HG03354 (cell line): ENCODE data around the gene TSC22D1.

Source experiments
- ATAC-seq: cut with Tn5 transposase; IDR thresholded peaks from one replicate; pipeline ENCODE4 v1.9.1; 2021; ENCODE audit warnings: mild to moderate bottlenecking; ENCODE audit not compliant: unreplicated experiment, poor library complexity, severe bottlenecking

Gene TSC22D1

DNA sequence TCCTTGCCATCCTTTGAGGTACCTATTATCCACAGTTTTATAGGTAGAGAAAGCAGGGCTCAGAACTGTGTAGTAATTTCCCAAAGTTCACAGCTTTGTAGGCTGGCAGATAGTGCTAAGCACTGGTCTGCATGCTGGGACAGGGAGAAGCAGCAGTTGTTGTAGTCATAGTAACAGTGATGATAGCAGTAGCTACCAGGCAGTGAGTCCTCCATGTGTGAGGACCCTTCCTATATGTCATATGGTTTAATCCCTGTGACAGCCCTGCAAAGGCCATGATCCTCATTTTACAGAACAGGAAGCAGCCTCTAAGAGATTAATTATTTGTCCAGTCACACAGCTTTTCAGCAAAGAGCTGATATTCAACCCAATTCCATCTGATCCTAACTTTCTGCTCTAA, 181.5 kb downstream of the TSC22D1 start:
- ATAC-seq = no peak

DNA sequence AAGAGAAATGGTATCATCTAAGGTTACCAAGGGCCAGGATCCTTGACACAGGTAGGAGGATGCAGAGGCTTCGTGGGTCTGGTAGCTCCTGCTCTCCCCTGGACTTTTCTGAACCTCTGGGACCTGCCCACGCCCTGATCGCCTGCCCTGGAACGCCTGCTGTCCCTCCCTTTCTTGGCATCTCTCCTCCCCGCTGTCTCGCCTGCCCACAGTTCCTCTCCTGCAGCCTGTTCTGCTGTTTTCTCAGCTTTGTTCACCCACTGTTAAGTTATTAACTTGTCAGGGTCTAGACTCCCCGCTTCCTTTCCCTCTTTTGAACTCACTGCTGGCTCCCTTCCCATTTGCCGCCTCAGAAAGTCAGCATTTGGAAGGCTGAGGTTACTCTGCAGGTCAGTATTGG, 182.7 kb downstream of the TSC22D1 start:
- ATAC-seq = no peak

DNA sequence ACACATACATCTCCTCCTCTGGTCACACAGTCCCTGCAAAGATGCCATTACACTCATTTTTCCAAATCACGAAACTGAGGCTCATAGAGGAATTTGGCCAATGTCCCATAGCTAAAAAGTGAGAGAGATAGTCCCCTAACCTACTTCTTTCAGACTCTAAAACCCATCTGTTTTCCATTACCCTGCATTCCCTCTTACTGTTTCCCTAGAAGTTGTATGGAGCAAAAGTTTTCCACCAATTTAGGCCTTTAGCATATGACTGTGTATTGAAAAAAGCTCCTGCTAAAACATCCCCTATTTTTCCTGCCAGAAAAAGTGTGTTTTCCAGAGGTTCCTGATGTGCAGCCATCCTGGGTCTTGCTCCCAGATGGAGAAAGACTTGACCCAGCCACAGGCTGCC, 186.3 kb downstream of the TSC22D1 start:
- no peak for ATAC-seq

DNA sequence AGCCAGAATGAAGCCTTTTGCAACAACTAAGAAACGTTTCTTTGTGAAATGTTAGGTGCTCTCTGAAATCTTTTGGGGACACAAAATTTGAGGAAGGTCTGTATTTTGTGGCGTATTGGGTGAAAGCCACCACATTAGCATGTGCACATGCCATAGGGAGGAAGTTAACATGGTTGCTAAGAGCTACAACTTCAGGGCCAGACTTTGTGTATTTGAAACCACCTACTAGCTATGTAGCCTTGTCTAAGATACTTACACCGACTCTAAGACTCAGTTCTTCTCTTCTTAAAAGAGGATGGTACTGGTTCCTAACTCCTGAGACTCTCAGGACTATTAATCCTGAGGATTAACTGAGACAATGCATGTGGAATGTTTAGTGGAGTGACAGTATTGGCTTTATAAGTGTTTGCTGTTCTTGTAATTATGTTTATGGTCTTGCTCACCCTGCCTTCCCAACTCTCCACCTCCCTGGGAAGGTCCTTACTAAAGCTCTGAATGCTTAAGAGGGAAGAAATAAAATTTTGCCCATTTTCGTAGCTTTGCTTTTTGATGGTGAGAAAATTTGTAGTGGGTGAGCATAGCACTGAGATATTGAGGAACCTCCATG, 187.0 kb downstream of the TSC22D1 start:
- no peak for ATAC-seq

DNA sequence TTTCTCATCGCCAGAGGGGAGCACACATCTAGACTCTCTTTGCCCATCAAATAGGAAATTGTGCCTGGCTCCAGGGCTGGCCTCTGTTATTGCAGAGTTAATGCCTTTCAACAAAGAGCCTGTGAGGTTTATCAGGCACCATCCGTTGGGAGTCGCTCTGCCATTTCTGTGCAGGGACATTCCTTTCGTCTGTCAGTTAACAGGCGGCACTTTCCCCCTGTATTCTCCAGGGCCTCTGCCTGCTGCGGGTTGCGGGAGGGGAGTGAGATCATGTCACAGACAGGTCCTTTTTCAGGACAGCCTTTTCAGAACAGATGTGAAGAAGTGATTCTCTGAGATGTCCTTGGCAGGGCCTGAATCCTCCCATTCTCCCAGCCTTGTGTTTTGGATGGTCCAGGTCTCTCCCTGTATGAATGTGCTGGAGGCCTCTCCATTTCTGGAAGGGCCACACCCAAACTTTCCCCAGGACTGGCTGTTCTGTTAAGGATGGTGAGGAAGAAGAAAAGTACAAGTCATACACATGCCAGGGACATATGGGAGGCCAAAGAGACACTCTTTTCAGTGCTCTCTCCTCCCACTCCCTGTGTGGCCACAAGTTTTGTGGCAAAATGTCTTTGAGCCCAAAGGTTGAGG, 187.6 kb downstream of the TSC22D1 start:
- no peak for ATAC-seq

DNA sequence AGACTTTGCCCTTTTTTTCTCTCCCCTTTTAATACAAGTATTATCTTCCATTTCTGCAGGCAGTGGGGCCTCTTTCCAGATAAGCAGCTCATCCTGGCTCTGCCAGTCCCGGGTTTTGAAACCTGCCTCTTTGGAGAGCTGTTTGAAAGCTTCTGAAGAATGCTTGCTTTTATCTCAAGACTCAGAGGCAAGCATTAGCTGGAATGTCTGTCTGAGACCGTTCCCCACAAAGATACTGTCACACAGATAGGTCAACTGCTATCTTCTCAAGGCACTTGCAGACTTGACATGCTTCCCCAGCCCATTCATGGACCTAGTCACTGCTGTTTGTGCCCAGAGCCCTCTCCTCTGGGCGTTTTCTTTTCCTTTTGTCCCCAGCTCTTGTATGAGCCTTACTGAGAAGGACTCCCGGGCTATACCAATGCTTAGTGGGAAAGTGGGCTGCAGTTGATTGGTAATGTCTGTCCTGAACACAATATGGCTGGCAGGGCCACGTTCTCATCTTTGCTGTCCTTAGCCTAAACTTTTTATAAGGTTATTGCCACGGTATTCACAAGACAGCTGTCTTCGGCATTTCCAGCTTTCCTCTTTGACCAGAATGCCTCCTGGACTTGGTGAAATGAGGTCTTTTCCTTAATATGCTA, 189.1 kb downstream of the TSC22D1 start:
- no peak for ATAC-seq

DNA sequence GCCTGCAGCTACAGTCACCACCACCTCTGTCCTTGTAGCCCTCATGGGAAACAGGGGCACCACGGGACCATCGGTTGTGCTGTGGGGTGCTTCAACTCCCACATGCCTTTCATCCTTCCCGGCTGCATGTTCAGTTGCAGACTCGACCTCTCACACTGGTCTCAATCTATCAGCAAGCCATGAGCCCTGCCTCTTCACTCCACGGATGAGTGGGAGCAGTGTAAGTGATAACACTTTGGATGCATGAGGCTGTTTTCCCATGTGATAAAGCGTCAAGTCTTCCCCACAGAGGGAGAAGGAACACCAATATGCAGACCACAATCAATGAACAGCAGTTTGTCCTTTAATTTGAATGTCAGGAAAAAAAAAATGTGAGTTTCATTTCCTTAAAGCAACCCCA, 190.3 kb downstream of the TSC22D1 start:
- no peak for ATAC-seq

DNA sequence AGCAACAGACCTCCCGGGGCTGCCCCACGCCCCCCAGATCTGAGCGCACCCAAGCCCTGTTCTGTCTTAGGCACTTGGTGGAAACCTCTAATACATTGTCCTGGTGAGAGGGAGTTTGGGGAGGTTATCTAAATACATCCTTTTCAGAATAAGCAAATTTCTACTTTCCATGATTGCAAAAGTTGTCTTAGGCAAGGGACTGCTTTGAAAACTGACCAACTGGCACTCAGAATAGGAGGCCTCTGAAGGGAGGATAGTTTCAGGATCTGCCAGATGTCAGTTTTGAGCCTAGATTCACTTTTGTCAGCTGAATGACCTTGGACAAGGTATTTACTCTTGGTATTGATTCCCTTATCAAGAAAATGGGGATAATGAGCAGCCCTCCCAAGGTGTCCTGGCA, 190.7 kb downstream of the TSC22D1 start:
- ATAC-seq = no peak

DNA sequence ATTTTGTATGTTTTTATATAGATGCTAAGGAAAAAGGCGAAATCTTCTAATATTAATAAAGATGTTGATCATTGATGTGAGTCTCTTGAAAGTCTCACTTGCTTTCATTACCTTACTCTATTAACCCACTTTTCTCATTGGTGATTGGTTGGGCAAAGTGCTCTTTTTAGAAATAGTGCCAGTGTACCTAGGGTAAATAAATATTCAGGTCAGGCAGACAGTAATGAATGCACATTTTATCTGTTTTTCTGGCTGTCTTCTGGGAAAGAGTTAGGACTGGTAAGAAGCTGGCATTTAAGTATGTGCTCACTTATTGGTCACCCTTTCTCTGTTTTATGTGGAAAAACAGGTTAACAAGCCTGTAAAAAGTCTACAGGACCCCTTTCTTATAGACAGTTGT, 191.4 kb downstream of the TSC22D1 start:
- ATAC-seq = no peak

DNA sequence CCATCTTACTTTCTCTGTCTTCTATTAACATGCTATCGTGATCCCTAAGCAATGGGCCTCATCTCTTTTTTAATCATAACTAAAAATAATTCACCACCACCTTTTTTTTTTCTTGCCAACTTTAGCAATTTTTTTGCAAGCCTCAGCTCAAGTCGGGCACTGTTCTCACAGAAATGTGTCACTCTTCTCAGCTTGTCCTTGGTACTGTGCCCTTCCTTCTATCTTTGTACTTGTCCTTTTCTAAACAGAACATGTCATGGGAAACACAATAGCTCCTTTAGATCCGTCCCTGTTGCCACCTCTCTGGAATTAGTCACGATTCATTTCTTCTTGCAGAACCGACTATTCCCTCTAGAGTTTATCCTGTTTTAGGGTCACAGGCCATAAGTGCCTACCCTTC, 192.2 kb downstream of the TSC22D1 start:
- ATAC-seq = no peak

DNA sequence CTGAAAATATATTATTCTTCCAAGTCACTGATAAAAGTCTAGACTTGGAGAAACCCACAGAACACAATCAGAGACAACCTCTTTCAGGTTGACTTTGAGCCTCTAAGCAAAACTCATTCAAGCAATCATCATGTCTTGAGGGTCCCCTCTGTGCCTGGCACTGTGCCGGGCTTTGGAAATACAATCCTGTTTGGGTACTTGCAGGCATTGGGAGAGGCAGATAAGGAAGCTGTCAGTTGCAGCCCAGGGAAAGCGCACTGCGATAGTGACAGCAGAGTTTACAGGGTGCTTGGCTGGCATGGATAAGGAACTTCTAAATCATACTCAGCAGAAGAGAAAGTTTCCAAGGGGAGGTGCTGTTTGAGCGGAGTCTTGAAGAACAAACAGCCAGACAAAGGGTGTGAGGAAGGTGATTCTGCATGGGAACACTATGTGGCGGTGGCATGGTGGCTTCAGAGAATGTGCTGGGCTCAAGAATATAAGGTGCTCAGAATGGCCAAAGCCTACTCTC, 193.4 kb downstream of the TSC22D1 start:
- no peak for ATAC-seq
